ENCODE data around the gene TNNT2. TPM values are rescaled to one million over a fixed set of nuclear protein-coding genes. Genes with fewer than 3 reads are reported as not detected.
A peak's percentile ranks its signal among the peaks of the same experiment; 100 is the strongest.

Gene TNNT2
- total RNA-seq, 1 donor from 2014 or later: 6.1 TPM

- FAIRE-seq (no peak), DNase-seq (ENCODE audit: low read depth) (peak; percentile 29)
- Mint-ChIP-seq H3K4me3 (ENCODE audit: unreplicated experiment) (no peak overlapping the region), H3K27ac (ENCODE audit: unreplicated experiment) (no peak overlapping the region), H3K27me3 (ENCODE audit: low read depth, unreplicated experiment) (peaks cover 63% of the 10 kb centered on the region), H3K9me3 (ENCODE audit: unreplicated experiment) (peaks cover 5% of the 10 kb centered on the region), H3K4me1 (ENCODE audit: low read depth, unreplicated experiment) (peaks cover 4% of the 10 kb centered on the region), H3K36me3 (ENCODE audit: low read depth, unreplicated experiment) (peaks cover 4% of the 10 kb centered on the region)
- H2AFZ ChIP-seq (ENCODE audit: low read depth, low read length): no peak overlapping the region
- no peak overlapping the region for H3K9ac ChIP-seq (ENCODE audit: low read length)
- H3K9me3 ChIP-seq (ENCODE audit: insufficient read depth, low read depth, low read length): no peaks in the 10 kb centered on the region
- TF ChIP-seq CTCF (IDR thresholded peaks at IDR 0.05; ENCODE audit: insufficient read depth, low read depth, low read length) (no peak), EZH2 (IDR thresholded peaks at IDR 0.05; ENCODE audit: insufficient read depth, low read length) (no peak)
- peaks cover 4% of the 10 kb centered on the region for H3K4me1 ChIP-seq (ENCODE audit: insufficient read depth, low read length)
- no peaks in the 10 kb centered on the region for H4K20me1 ChIP-seq (ENCODE audit: insufficient read depth, low read length)
- no peaks in the 10 kb centered on the region for H3K36me3 ChIP-seq (ENCODE audit: insufficient read depth, low read length)
- no peak overlapping the region for H3K4me3 ChIP-seq (ENCODE audit: insufficient read depth, low read depth, low read length)
- H3K27ac ChIP-seq (ENCODE audit: low read depth, low read length): no peak overlapping the region
- H3K27me3 ChIP-seq (ENCODE audit: insufficient read depth, low read length): peaks cover 57% of the 10 kb centered on the region
- H3K4me2 ChIP-seq (ENCODE audit: low read length): no peak overlapping the region
- H3K79me2 ChIP-seq (ENCODE audit: insufficient read depth, low read length): no peaks in the 10 kb centered on the region
Observed at GRCh38 chr1:201371276-201371675, 6.2 kb downstream of the TNNT2 start.

DNA sequence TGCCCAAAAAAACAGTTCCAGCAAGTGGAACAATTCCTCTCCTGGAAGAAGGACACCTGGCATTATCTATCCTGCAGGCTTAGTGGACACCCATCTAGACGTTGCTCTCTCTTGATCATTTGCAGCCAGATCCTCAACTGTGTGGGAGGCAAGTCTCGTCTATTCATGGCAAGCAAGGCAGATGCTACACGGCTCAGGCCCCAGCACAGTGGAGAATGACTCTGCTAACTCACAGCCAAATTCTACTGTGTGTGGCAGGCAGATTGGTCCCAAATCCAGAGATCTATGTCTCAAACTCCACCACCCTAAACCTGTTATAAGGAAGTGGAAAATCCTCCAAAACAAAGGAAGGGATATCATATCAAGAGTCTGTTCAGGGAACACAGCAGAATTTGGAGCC, 7.0 kb downstream of the TNNT2 start:
- Mint-ChIP-seq H3K4me3 (ENCODE audit: unreplicated experiment) (no peak overlapping the region), H3K27me3 (ENCODE audit: low read depth, unreplicated experiment) (peaks cover 71% of the 10 kb centered on the region), H3K9me3 (ENCODE audit: unreplicated experiment) (peaks cover 5% of the 10 kb centered on the region), H3K36me3 (ENCODE audit: low read depth, unreplicated experiment) (peaks cover 4% of the 10 kb centered on the region), H3K27ac (ENCODE audit: unreplicated experiment) (no peak overlapping the region), H3K4me1 (ENCODE audit: low read depth, unreplicated experiment) (peaks cover 3% of the 10 kb centered on the region)
- FAIRE-seq (no peak), DNase-seq (ENCODE audit: low read depth) (no peak)
- H2AFZ ChIP-seq (ENCODE audit: low read depth, low read length): no peak overlapping the region
- H3K4me3 ChIP-seq (ENCODE audit: insufficient read depth, low read depth, low read length): no peak overlapping the region
- TF ChIP-seq EZH2 (IDR thresholded peaks at IDR 0.05; ENCODE audit: insufficient read depth, low read length) (no peak), CTCF (IDR thresholded peaks at IDR 0.05; ENCODE audit: insufficient read depth, low read depth, low read length) (no peak)
- no peaks in the 10 kb centered on the region for H3K79me2 ChIP-seq (ENCODE audit: insufficient read depth, low read length)
- peaks cover 50% of the 10 kb centered on the region for H3K27me3 ChIP-seq (ENCODE audit: insufficient read depth, low read length)
- no peak overlapping the region for H3K9ac ChIP-seq (ENCODE audit: low read length)
- H4K20me1 ChIP-seq (ENCODE audit: insufficient read depth, low read length): no peaks in the 10 kb centered on the region
- no peaks in the 10 kb centered on the region for H3K4me1 ChIP-seq (ENCODE audit: insufficient read depth, low read length)
- no peaks in the 10 kb centered on the region for H3K9me3 ChIP-seq (ENCODE audit: insufficient read depth, low read depth, low read length)
- H3K36me3 ChIP-seq (ENCODE audit: insufficient read depth, low read length): no peaks in the 10 kb centered on the region
- H3K27ac ChIP-seq (ENCODE audit: low read depth, low read length): no peak overlapping the region
- H3K4me2 ChIP-seq (ENCODE audit: low read length): no peak overlapping the region

GRCh38 chr1:201369209-201369608, 8.3 kb downstream of the TNNT2 start:
- peaks cover 3% of the 10 kb centered on the region for H3K4me1 Mint-ChIP-seq (ENCODE audit: low read depth, unreplicated experiment)
- Histone ChIP-seq H3K4me2 (ENCODE audit: low read length) (no peak overlapping the region), H3K9me3 (ENCODE audit: insufficient read depth, low read depth, low read length) (no peaks in the 10 kb centered on the region), H3K4me3 (ENCODE audit: insufficient read depth, low read depth, low read length) (no peak overlapping the region), H3K27me3 (ENCODE audit: insufficient read depth, low read length) (peaks cover 45% of the 10 kb centered on the region), H2AFZ (ENCODE audit: low read depth, low read length) (no peak overlapping the region), H3K36me3 (ENCODE audit: insufficient read depth, low read length) (no peaks in the 10 kb centered on the region), H3K27ac (ENCODE audit: low read depth, low read length) (no peak overlapping the region), H3K4me1 (ENCODE audit: insufficient read depth, low read length) (no peaks in the 10 kb centered on the region), H3K79me2 (ENCODE audit: insufficient read depth, low read length) (no peaks in the 10 kb centered on the region), H4K20me1 (ENCODE audit: insufficient read depth, low read length) (no peaks in the 10 kb centered on the region), H3K9ac (ENCODE audit: low read length) (no peak overlapping the region)
- peaks cover 71% of the 10 kb centered on the region for H3K27me3 Mint-ChIP-seq (ENCODE audit: low read depth, unreplicated experiment)
- FAIRE-seq (no peak), DNase-seq (ENCODE audit: low read depth) (no peak)
- no peak for TF ChIP-seq EZH2 (IDR thresholded peaks at IDR 0.05; ENCODE audit: insufficient read depth, low read length)
- TF ChIP-seq CTCF (IDR thresholded peaks at IDR 0.05; ENCODE audit: insufficient read depth, low read depth, low read length): no peak
- H3K9me3 Mint-ChIP-seq (ENCODE audit: unreplicated experiment): peaks cover 5% of the 10 kb centered on the region
- no peak overlapping the region for H3K4me3 Mint-ChIP-seq (ENCODE audit: unreplicated experiment)
- H3K36me3 Mint-ChIP-seq (ENCODE audit: low read depth, unreplicated experiment): peaks cover 4% of the 10 kb centered on the region
- H3K27ac Mint-ChIP-seq (ENCODE audit: unreplicated experiment): no peak overlapping the region
